HepG2 (cell line): Measurements from ENCODE around the gene ABCA4. TPM values are rescaled to one million over a fixed set of nuclear protein-coding genes. Genes with fewer than 3 reads are reported as not detected.

Source experiments
- ATAC-seq: fragments of 200-7000 bp; cut with Tn5 transposase; 3 replicates; pipeline ENCODE4 v1.9.1; 2020; ENCODE audit warnings: mild to moderate bottlenecking, moderate library complexity
- BruUV-seq: library from RNA; stranded (reverse); fragments of 400-500 nt; replicated peaks from 2 replicates; lab custom pipeline; 2021; lab: Mats Ljungman, UMichigan
- CTCF ChIA-PET: fragments of 300-600 bp; formaldehyde crosslinking; extraction: SDS; loops from one replicate; lab custom pipeline; 2021; ENCODE audit warnings: low total read pairs, inconsistent platforms, low intra/inter-chr PET ratio; lab: Yijun Ruan, JAX
- POLR2A ChIA-PET: fragments of 350-600 bp; sonication (Branson Sonifier 250); formaldehyde crosslinking; loops from one replicate; lab custom pipeline; 2020; ENCODE audit warnings: antibody characterized with exemption, inconsistent platforms; lab: Yijun Ruan, JAX
- DNase-seq: peaks from one replicate; pipeline ENCODE4 v3.0.0-alpha.2; 2015; ENCODE audit warnings: low spot score
- FAIRE-seq: peaks from 3 replicates; lab custom pipeline; 2011; peaks lifted over from hg19 to GRCh38; lab: Jason Lieb, UNC
- H2AFZ ChIP-seq: one replicate; pipeline ENCODE4 v1.6.1; 2011; ENCODE audit warnings: low read length, inconsistent platforms
- H3K27ac ChIP-seq: fragments of 300-600 bp; 3 replicates; pipeline ENCODE4 v1.8.0; 2011; ENCODE audit warnings: mixed run types, mild to moderate bottlenecking, mixed read lengths, low read length, inconsistent platforms; ENCODE audit not compliant: insufficient read depth; ENCODE audit errors: extremely low read length
- H3K27me3 ChIP-seq, 2 experiments: fragments of 200-600 bp in 1 of 2; 2 replicates in 1 of 2; 3 replicates in 1 of 2; pipeline versions ENCODE4 v1.6.0 to v1.8.0; 2011; ENCODE audit warnings: low read length in 2 of 2, mild to moderate bottlenecking in 2 of 2, moderate library complexity in 2 of 2, inconsistent platforms in 1 of 2; ENCODE audit not compliant: insufficient read depth in 2 of 2, control insufficient read depth in 1 of 2
- H3K36me3 ChIP-seq, 2 experiments: fragments of 200-600 bp in 1 of 2; replicated peaks in 1 of 2; 2 replicates in 1 of 2; 3 replicates in 1 of 2; pipeline versions ENCODE4 v1.5.1 to v1.8.0; 2011; ENCODE audit warnings: low read length in 2 of 2, inconsistent platforms in 1 of 2; ENCODE audit not compliant: insufficient read depth in 2 of 2, control insufficient read depth in 1 of 2
- H3K4me1 ChIP-seq: 2 replicates; pipeline ENCODE4 v1.5.1; 2012; ENCODE audit warnings: low read length, inconsistent platforms; ENCODE audit not compliant: insufficient read depth
- H3K4me2 ChIP-seq: 2 replicates; pipeline ENCODE4 v1.6.0; 2011; ENCODE audit warnings: low read depth, low read length, inconsistent platforms
- H3K4me3 ChIP-seq, 3 experiments: fragments of 200-600 bp in 1 of 3; sonication (generic), shearing (Covaris generic) in 1 of 3; replicated peaks in 1 of 3; 2 replicates each; pipeline ENCODE4 v1.5.1; 2011 to 2016; ENCODE audit warnings: low read length in 3 of 3, inconsistent platforms in 2 of 3, low read depth in 2 of 3, mild to moderate bottlenecking in 2 of 3, control low read depth in 1 of 3, mixed read lengths in 1 of 3; ENCODE audit not compliant: insufficient read depth in 1 of 3
- H3K79me2 ChIP-seq: one replicate; pipeline ENCODE4 v1.6.1; 2011; ENCODE audit warnings: low read length, inconsistent platforms; ENCODE audit not compliant: insufficient read depth
- H3K9ac ChIP-seq: 2 replicates; pipeline ENCODE4 v1.6.0; 2011; ENCODE audit warnings: mild to moderate bottlenecking, low read depth, low read length, inconsistent platforms; ENCODE audit not compliant: insufficient read depth
- H3K9me3 ChIP-seq: 2 replicates; pipeline ENCODE4 v1.5.1; 2012; ENCODE audit warnings: mild to moderate bottlenecking, low read length
- H4K20me1 ChIP-seq: 2 replicates; pipeline ENCODE4 v1.6.0; 2011; ENCODE audit warnings: inconsistent platforms, mild to moderate bottlenecking, low read length, moderate library complexity; ENCODE audit not compliant: insufficient read depth
- ATM ChIP-seq: fragments of 450-650 bp; IDR thresholded peaks from 2 replicates; pipeline ENCODE4 v1.7.1; 2017; ENCODE audit warnings: mild to moderate bottlenecking, borderline replicate concordance
- CENPX ChIP-seq: sonication (generic); formaldehyde crosslinking; IDR thresholded peaks from 2 replicates; pipeline ENCODE4 v1.9.0; 2021; ENCODE audit warnings: mild to moderate bottlenecking, missing genetic modification reagents, moderate library complexity
- HOXA7 ChIP-seq: sonication (generic); formaldehyde crosslinking; IDR thresholded peaks from 2 replicates; pipeline ENCODE4 v1.8.1; 2022; ENCODE audit warnings: mild to moderate bottlenecking, missing genetic modification reagents, moderate library complexity
- NAIF1 ChIP-seq: sonication (generic); formaldehyde crosslinking; IDR thresholded peaks from 2 replicates; pipeline ENCODE4 v1.5.0; 2020; ENCODE audit warnings: mild to moderate bottlenecking, missing genetic modification reagents, borderline replicate concordance
- SP1 ChIP-seq, 2 experiments: fragments of 450-650 bp in 1 of 2; sonication (generic) in 1 of 2; formaldehyde crosslinking in 1 of 2; IDR thresholded peaks; 2 replicates each; pipeline versions ENCODE4 v1.4.0 to v1.6.1; 2016 to 2020; ENCODE audit warnings: missing genetic modification reagents in 1 of 2
- SSRP1 ChIP-seq: IDR thresholded peaks from 2 replicates; pipeline ENCODE4 v1.6.1; 2016; ENCODE audit warnings: control low read depth
- TAF1 ChIP-seq: sonication (generic); formaldehyde crosslinking; IDR thresholded peaks from 2 replicates; pipeline ENCODE4 v1.4.0; 2020; ENCODE audit warnings: missing genetic modification reagents
- ZNF251 ChIP-seq: sonication (generic); formaldehyde crosslinking; IDR thresholded peaks from 2 replicates; pipeline ENCODE4 v1.9.0; 2021; ENCODE audit warnings: mild to moderate bottlenecking, missing genetic modification reagents
- ZNF329 ChIP-seq: sonication (generic); formaldehyde crosslinking; IDR thresholded peaks from 2 replicates; pipeline ENCODE4 v1.9.0; 2021; ENCODE audit warnings: low read depth, mild to moderate bottlenecking, missing genetic modification reagents
- ZNF572 ChIP-seq: sonication (generic); formaldehyde crosslinking; IDR thresholded peaks from 2 replicates; pipeline ENCODE4 v1.5.1; 2020; ENCODE audit warnings: mild to moderate bottlenecking, missing genetic modification reagents
- ZNF605 ChIP-seq: sonication (generic); formaldehyde crosslinking; IDR thresholded peaks from 2 replicates; pipeline ENCODE4 v1.8.0; 2022; ENCODE audit warnings: mild to moderate bottlenecking, missing genetic modification reagents
- ZNF816 ChIP-seq: sonication (generic); formaldehyde crosslinking; IDR thresholded peaks from 2 replicates; pipeline ENCODE4 v1.8.0; 2022; ENCODE audit warnings: missing genetic modification reagents, mild to moderate bottlenecking, borderline replicate concordance
- WGBS: methylation state at CpG from one replicate; pipeline ENCODE4 v1.1.6; 2017; ENCODE audit warnings: low lambda C conversion rate; 5-methylcytosine and 5-hydroxymethylcytosine counted together
- in situ Hi-C: cut with HindIII; loops from 2 replicates; pipeline ENCODE4 v1.10.0; 2017; ENCODE audit warnings: low pct_unique_long_range_greater_than_20kb; ENCODE audit not compliant: extremely low pct_ligation_motif_present
- intact Hi-C: fragments of 100-400 bp; cut with micrococcal nuclease; formaldehyde crosslinking; loops from one replicate; pipeline ENCODE4 v1.10.0; 2022; ENCODE audit not compliant: unreplicated experiment
- polyA plus RNA-seq, 8 experiments: library from polyadenylated mRNA; depleted of rRNA in 3 of 8; stranded (reverse) in 7 of 8; unstranded in 1 of 8; fragments of >200 nt; fragmentation: Illumina TruSeq in 4 of 8; extraction: Trizol in 4 of 8; gene quantifications; 2 replicates each; pipeline versions ENCODE4 v1.2.1 to v1.2.3, GENCODE V29; 2011 to 2016; ENCODE audit warnings: low read depth in 4 of 8, missing spikeins in 1 of 8, mixed read lengths in 1 of 8; ENCODE audit not compliant: insufficient read depth in 1 of 8
- total RNA-seq, 5 experiments: library from RNA; depleted of rRNA; stranded (reverse); fragments of >200 nt; fragmentation: Illumina TruSeq; extraction: Trizol; gene quantifications; 2 replicates each; pipeline ENCODE4 v1.2.3, GENCODE V29; 2016; ENCODE audit warnings: low read depth in 1 of 5
- TF ChIP-seq, protein P1 (sequence below): sonication (generic); formaldehyde crosslinking; IDR thresholded peaks from 2 replicates; pipeline ENCODE4 v1.8.1; 2023; ENCODE audit warnings: mild to moderate bottlenecking, missing genetic modification reagents
- TF ChIP-seq, protein P2 (sequence below): sonication (generic); formaldehyde crosslinking; IDR thresholded peaks from 2 replicates; pipeline ENCODE4 v1.4.0; 2020; ENCODE audit warnings: mild to moderate bottlenecking, missing genetic modification reagents
- TF ChIP-seq, protein P3 (sequence below): sonication (generic); formaldehyde crosslinking; IDR thresholded peaks from 2 replicates; pipeline ENCODE4 v1.4.0; 2020; ENCODE audit warnings: missing genetic modification reagents, low read depth, mild to moderate bottlenecking, borderline replicate concordance

ABCA4 gene
- total and polyA plus RNA-seq, 2 of the 13 experiments (the other 11 are each of a cell fraction or from before 2014, with no cell fraction given) = 0.24 to 0.67 TPM

DNA sequence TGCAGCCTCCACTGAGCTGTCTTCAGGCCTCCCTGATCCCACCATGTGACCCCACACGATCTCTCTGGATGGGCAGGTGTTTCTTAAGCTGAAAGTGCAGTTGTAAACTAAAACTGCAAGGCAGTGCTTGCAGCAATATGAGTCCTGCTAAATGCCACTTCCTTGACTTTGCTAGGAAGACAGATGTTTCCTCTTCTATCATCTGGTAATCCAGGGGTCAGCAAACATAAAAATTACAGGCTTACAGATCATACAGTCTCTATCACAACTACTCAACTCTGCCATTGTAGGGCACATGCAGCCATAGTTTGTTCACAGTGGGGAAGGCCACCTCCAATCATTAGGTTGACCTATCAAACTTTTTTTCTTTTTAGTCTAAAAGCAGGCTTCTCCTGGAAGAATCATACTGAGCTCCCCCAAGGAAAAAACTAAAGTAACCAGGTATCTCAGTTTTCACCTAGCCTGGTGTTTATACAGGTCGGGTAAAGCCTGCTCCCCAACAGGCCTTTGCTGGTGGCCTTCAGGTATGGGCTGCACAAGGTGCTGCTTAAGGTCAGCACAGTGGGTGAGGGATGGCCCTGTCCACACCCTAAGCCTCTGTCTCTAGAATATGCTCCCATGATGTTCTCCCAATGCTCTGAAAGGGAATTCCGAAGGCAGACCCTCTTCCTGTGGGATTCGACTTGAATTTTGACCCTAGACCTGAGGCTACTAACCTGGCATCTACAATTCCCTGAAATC lies 10.8 kb downstream of the ABCA4 start:
- no peak overlapping the region for H3K4me3 ChIP-seq
- 19% methylated on average over 4 of the region's 4 CpGs for WGBS
- TF ChIP-seq ZNF816 = no peak
- TF ChIP-seq, protein P1, sequence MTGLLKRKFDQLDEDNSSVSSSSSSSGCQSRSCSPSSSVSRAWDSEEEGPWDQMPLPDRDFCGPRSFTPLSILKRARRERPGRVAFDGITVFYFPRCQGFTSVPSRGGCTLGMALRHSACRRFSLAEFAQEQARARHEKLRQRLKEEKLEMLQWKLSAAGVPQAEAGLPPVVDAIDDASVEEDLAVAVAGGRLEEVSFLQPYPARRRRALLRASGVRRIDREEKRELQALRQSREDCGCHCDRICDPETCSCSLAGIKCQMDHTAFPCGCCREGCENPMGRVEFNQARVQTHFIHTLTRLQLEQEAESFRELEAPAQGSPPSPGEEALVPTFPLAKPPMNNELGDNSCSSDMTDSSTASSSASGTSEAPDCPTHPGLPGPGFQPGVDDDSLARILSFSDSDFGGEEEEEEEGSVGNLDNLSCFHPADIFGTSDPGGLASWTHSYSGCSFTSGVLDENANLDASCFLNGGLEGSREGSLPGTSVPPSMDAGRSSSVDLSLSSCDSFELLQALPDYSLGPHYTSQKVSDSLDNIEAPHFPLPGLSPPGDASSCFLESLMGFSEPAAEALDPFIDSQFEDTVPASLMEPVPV (CRISPR knock-in tag) = no peak
- peak; percentile 99 for TF ChIP-seq ZNF329 (CRISPR knock-in tag)
- no peaks in the 10 kb centered on the region for H3K9me3 ChIP-seq
- no peak overlapping the region for H3K4me2 ChIP-seq
- FAIRE-seq (no peak), ATAC-seq (no peak), DNase-seq (no peak)
- peaks cover 4 to 31% of the 10 kb centered on the region in 2 experiments; a peak in 4 of 5 replicates for H3K27me3 ChIP-seq
- intact Hi-C loops (no loop called here), in situ Hi-C loops (no loop called here)
- no TSS peak for BruUV-seq
- no peaks in the 10 kb centered on the region for H3K36me3 ChIP-seq
- ChIA-PET CTCF (no interaction called here), POLR2A (no interaction called here)
- H2AFZ ChIP-seq = no peak overlapping the region
- H3K27ac ChIP-seq = no peak overlapping the region
- peaks cover 55% of the 10 kb centered on the region for H3K4me1 ChIP-seq
- H3K79me2 ChIP-seq = no peaks in the 10 kb centered on the region
- H4K20me1 ChIP-seq = no peaks in the 10 kb centered on the region
- H3K9ac ChIP-seq = no peak overlapping the region

DNA sequence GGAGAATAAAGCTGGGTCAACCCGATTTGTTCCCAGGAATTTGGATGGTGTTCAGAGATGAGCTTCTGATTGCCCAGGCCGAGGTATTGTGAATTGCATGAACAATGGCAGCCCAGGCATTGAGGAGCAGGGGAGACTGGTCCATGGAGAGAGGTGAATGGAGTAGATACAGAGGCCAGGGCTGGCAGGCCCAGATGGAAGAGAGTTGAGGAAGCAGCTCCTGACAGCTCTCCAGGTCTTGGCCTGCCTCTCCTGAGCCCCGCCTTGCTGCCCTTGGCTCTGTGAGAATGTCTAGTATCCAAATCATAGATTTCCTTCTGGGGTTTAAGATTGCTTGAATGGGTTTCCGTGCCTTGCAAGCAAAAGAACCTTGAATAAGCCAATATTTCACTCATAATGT lies 11.5 kb downstream of the ABCA4 start:
- no peaks in the 10 kb centered on the region for H4K20me1 ChIP-seq
- H3K36me3 ChIP-seq = no peaks in the 10 kb centered on the region
- H2AFZ ChIP-seq = no peak overlapping the region
- FAIRE-seq (no peak), ATAC-seq (no peak), DNase-seq (no peak)
- ChIA-PET POLR2A (no interaction called here), CTCF (no interaction called here)
- in situ Hi-C loops (no loop called here), intact Hi-C loops (no loop called here)
- WGBS = 73% methylated on average over 3 of the region's 4 CpGs
- no peak overlapping the region for H3K9ac ChIP-seq
- H3K4me1 ChIP-seq = peaks cover 57% of the 10 kb centered on the region
- no peaks in the 10 kb centered on the region for H3K79me2 ChIP-seq
- H3K4me2 ChIP-seq = no peak overlapping the region
- BruUV-seq = no TSS peak
- no peak overlapping the region for H3K4me3 ChIP-seq
- H3K27ac ChIP-seq = no peak overlapping the region
- peaks cover 4 to 31% of the 10 kb centered on the region in 2 experiments; a peak in 4 of 5 replicates for H3K27me3 ChIP-seq
- no peaks in the 10 kb centered on the region for H3K9me3 ChIP-seq
- TF ChIP-seq NAIF1 = no peak
- no peak for TF ChIP-seq CENPX (CRISPR knock-in tag)
- no peak for TF ChIP-seq HOXA7
- no peak for TF ChIP-seq TAF1 (CRISPR knock-in tag)
- no peak for TF ChIP-seq ATM
- TF ChIP-seq, protein P2, sequence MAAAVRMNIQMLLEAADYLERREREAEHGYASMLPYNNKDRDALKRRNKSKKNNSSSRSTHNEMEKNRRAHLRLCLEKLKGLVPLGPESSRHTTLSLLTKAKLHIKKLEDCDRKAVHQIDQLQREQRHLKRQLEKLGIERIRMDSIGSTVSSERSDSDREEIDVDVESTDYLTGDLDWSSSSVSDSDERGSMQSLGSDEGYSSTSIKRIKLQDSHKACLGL = no peak
- no peak for TF ChIP-seq SSRP1 (CRISPR knock-in tag)
- no peak for TF ChIP-seq SP1 (IDR thresholded peaks at IDR 0.05)
- TF ChIP-seq SP1 (CRISPR knock-in tag; IDR thresholded peaks at IDR 0.05) = no peak
- TF ChIP-seq, protein P3, sequence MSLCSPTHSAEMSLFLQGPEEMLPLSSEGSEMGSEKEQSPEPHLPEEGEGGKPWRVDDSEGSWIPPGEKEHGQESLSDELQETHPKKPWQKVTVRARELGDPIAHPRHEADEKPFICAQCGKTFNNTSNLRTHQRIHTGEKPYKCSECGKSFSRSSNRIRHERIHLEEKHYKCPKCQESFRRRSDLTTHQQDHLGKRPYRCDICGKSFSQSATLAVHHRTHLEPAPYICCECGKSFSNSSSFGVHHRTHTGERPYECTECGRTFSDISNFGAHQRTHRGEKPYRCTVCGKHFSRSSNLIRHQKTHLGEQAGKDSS (CRISPR knock-in tag) = no peak
- no peak for TF ChIP-seq ZNF251
- TF ChIP-seq ZNF572 (CRISPR knock-in tag) = no peak
- TF ChIP-seq ZNF605 (CRISPR knock-in tag) = no peak
